HTR-8/SVneo (cell line): ENCODE measurements around the gene LHX3.

Experiments
- DNase-seq: peaks from one replicate; pipeline ENCODE4 v3.0.0; 2011; ENCODE audit warnings: low spot score, mixed read lengths; ENCODE audit not compliant: insufficient read length
- FAIRE-seq: peaks from 2 replicates; lab custom pipeline; 2011; peaks lifted over from hg19 to GRCh38; lab: Jason Lieb, UNC

Gene LHX3

GRCh38 chr9:136229096-136230065, 24.5 kb upstream of the LHX3 start:
- FAIRE-seq (no peak), DNase-seq (no peak)

GRCh38 chr9:136228107-136228875, 23.4 kb upstream of the LHX3 start:
- FAIRE-seq = peak; percentile 26
- DNase-seq = peak; percentile 56

- FAIRE-seq (no peak), DNase-seq (no peak)
These were observed 21.9 kb upstream of the LHX3 start for GRCh38 chr9:136226680-136227407.

GRCh38 chr9:136225748-136226679, 21.1 kb upstream of the LHX3 start:
- DNase-seq (peak; percentile 46), FAIRE-seq (peak; percentile 72)

- FAIRE-seq = no peak
These were observed 20.4 kb upstream of the LHX3 start for GRCh38 chr9:136225366-136225747.

GRCh38 chr9:136223871-136224640, 19.1 kb upstream of the LHX3 start:
- FAIRE-seq (no peak), DNase-seq (no peak)

More at GRCh38 chr9:136225366-136225747, 20.4 kb upstream of the LHX3 start:
- DNase-seq = no peak

- no peak for FAIRE-seq
- no peak for DNase-seq
These were observed 18.0 kb upstream of the LHX3 start for GRCh38 chr9:136222906-136223285.

- no peak for DNase-seq
- FAIRE-seq = no peak
These were observed 17.4 kb upstream of the LHX3 start for GRCh38 chr9:136222166-136222905.

- FAIRE-seq (no peak), DNase-seq (peak; percentile 74)
These were observed 15.2 kb upstream of the LHX3 start for GRCh38 chr9:136220017-136220729.

GRCh38 chr9:136219276-136219675, 14.3 kb upstream of the LHX3 start:
- DNase-seq (no peak), FAIRE-seq (no peak)

- FAIRE-seq = no peak
- DNase-seq = no peak
These were observed 13.7 kb upstream of the LHX3 start for GRCh38 chr9:136218673-136219072.

GRCh38 chr9:136218271-136218670, 13.3 kb upstream of the LHX3 start:
- FAIRE-seq (no peak), DNase-seq (no peak)

GRCh38 chr9:136216541-136217244, 11.8 kb upstream of the LHX3 start:
- no peak for DNase-seq

GRCh38 chr9:136213733-136214132, 8.8 kb upstream of the LHX3 start:
- DNase-seq (no peak), FAIRE-seq (no peak)

More at GRCh38 chr9:136216541-136217244, 11.8 kb upstream of the LHX3 start:
- no peak for FAIRE-seq

GRCh38 chr9:136212345-136212950, 7.5 kb upstream of the LHX3 start:
- FAIRE-seq = no peak

More at GRCh38 chr9:136212345-136212950, 7.5 kb upstream of the LHX3 start:
- no peak for DNase-seq
